ENCODE measurements around the gene ADAMTS12.

DNA sequence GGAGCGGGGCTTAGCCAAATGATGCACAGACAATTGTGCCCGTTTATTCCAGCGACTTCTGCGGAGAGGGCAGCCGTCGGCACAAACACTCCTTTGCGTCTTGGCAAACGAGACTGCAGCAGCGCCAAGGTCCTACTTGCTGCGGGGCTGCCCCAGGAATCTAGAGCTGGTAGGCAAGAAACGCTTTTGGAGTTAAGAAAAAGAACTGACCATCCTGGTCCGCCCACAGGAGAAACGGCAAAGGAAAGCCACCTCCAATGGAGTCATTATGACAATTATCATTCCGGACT is 46.7 kb upstream of the ADAMTS12 start:
- TF ChIP-seq CTCF (IDR thresholded peaks at IDR 0.05 in 4 of 5, conservative IDR thresholded peaks at IDR 0.05 in 1 of 5): no peak
- no peak for TF ChIP-seq POLR2A (IDR thresholded peaks at IDR 0.05)
